Right lobe of liver (tissue), 6 donors: ENCODE results near the gene NLGN1. TPM values are rescaled to one million over a fixed set of nuclear protein-coding genes. Genes with fewer than 3 reads are reported as not detected.

Experiments
- ATAC-seq, 4 donors: fragments of 200-7000 bp; cut with Tn5 transposase; one replicate each; pipeline ENCODE4 v1.9.1; 2020; ENCODE audit warnings: mild to moderate bottlenecking in 4 of 4, moderate library complexity in 4 of 4
- DNase-seq, 3 donors: peaks; one replicate each; pipeline ENCODE4 v3.0.0-alpha.2; 2020
- H3K27ac ChIP-seq, 3 donors: fragments of 200-600 bp; one replicate each; pipeline ENCODE4 v1.8.0; 2022
- H3K27me3 ChIP-seq, 2 donors: fragments of 200-600 bp; one replicate each; pipeline ENCODE4 v1.8.0; 2022
- H3K36me3 ChIP-seq, 4 donors: fragments of 200-600 bp; sonication (generic) in 1 of 4; one replicate each; pipeline versions ENCODE4 v1.5.1 to v1.8.0; 2017 to 2022; ENCODE audit warnings: control low read depth in 1 of 4
- H3K4me1 ChIP-seq, 4 donors: fragments of 200-600 bp; sonication (generic) in 1 of 4; one replicate each; pipeline versions ENCODE4 v1.5.1 to v1.8.0; 2017 to 2022; ENCODE audit warnings: control low read depth in 1 of 4
- H3K4me3 ChIP-seq, 3 donors: fragments of 200-600 bp; one replicate each; pipeline ENCODE4 v1.8.0; 2022
- H3K9me3 ChIP-seq, 4 donors: fragments of 200-600 bp; sonication (generic) in 1 of 4; one replicate each; pipeline versions ENCODE4 v1.5.1 to v1.8.0; 2017 to 2022; ENCODE audit warnings: control low read depth in 1 of 4
- CTCF ChIP-seq, 4 donors: fragments of 200-600 bp in 3 of 4; fragments of 450-650 bp in 1 of 4; IDR thresholded peaks; one replicate each; pipeline versions ENCODE4 v1.5.1 to v1.8.0; 2016 to 2022; ENCODE audit warnings: antibody characterized with exemption in 4 of 4, mild to moderate bottlenecking in 2 of 4
- POLR2A ChIP-seq: fragments of 450-650 bp; IDR thresholded peaks from one replicate; pipeline ENCODE4 v1.6.1; 2017; ENCODE audit warnings: antibody characterized with exemption, mild to moderate bottlenecking
- WGBS: methylation state at CpG from one replicate; pipeline ENCODE4 v1.1.6; 2018; ENCODE audit warnings: low coverage, low lambda C conversion rate; ENCODE audit not compliant: insufficient coverage; ENCODE audit errors: missing lambda C conversion rate; 5-methylcytosine and 5-hydroxymethylcytosine counted together
- intact Hi-C, 2 donors: fragments of 100-400 bp; cut with DNase I; formaldehyde crosslinking; loops; one replicate each; pipeline versions ENCODE4 v1.11.2 to v1.14.1; 2022
- total RNA-seq, 6 experiments: library from RNA; depleted of rRNA in 2 of 6; stranded (reverse); fragments of >200 nt in 2 of 6; fragmentation: NEBNext Ultra II Directional in 3 of 6; extraction: Animal tissue kit (Norgen Biotek cat#: 25700) in 3 of 6; gene quantifications; one replicate each; pipeline versions ENCODE4 v1.1.0 to v1.2.4, GENCODE V29; 2016 to 2023
- donor health status: DM: no; HTN: yes; CAD: no.
- donor health status: DM: no; HTN: no; CAD: no.
- donor health status: DM: no; HTN: no; CAD: no.
- donor health status: DM: no; HTN: yes; CAD: no.
- donor health status: DM: no; HTN: yes; CAD: no.

The NLGN1 gene
- total RNA-seq, 6 experiments from 2014 or later: 0.02 to 0.12 TPM; not detected in 4

GRCh38 chr3:174215456-174215855, 817.9 kb downstream of the NLGN1 start:
- no peaks in the 10 kb centered on the region for H3K27me3 ChIP-seq
- TF ChIP-seq POLR2A (no peak), CTCF (IDR thresholded peaks at IDR 0.05) (no peak)
- H3K9me3 ChIP-seq: no peaks in the 10 kb centered on the region
- H3K27ac ChIP-seq: no peak overlapping the region
- no peaks in the 10 kb centered on the region for H3K36me3 ChIP-seq
- 59% methylated on average over 5 of the region's 5 CpGs for WGBS
- ATAC-seq (no peak), DNase-seq (no peak)
- no peaks in the 10 kb centered on the region for H3K4me1 ChIP-seq
- intact Hi-C loops: no loop called here
- no peak overlapping the region for H3K4me3 ChIP-seq

- Histone ChIP-seq H3K36me3 (no peaks in the 10 kb centered on the region), H3K9me3 (no peaks in the 10 kb centered on the region), H3K27me3 (no peaks in the 10 kb centered on the region), H3K27ac (no peak overlapping the region), H3K4me3 (no peak overlapping the region), H3K4me1 (no peaks in the 10 kb centered on the region)
- intact Hi-C loops: no loop called here
- TF ChIP-seq CTCF (IDR thresholded peaks at IDR 0.05) (no peak), POLR2A (no peak)
- no peak for ATAC-seq
- WGBS: 62% methylated on average over 2 of the region's 2 CpGs
- DNase-seq: no peak
Measured at GRCh38 chr3:174216019-174216418, 818.5 kb downstream of the NLGN1 start.

GRCh38 chr3:174216946-174217718, 819.6 kb downstream of the NLGN1 start:
- DNase-seq (no peak), ATAC-seq (no peak)
- Histone ChIP-seq H3K9me3 (no peaks in the 10 kb centered on the region), H3K36me3 (no peaks in the 10 kb centered on the region), H3K4me3 (no peak overlapping the region), H3K4me1 (no peaks in the 10 kb centered on the region), H3K27me3 (no peaks in the 10 kb centered on the region), H3K27ac (no peak overlapping the region)
- TF ChIP-seq POLR2A: no peak
- no peak for TF ChIP-seq CTCF (IDR thresholded peaks at IDR 0.05)
- intact Hi-C loops: no loop called here
- WGBS: 50% methylated on average over 3 of the region's 3 CpGs

- intact Hi-C loops: no loop called here
- H3K9me3 ChIP-seq: no peaks in the 10 kb centered on the region
- ATAC-seq: no peak
- WGBS: 100% methylated on average over 1 of the region's 1 CpG
- H3K4me3 ChIP-seq: no peak overlapping the region
- no peaks in the 10 kb centered on the region for H3K4me1 ChIP-seq
- no peak overlapping the region for H3K27ac ChIP-seq
- no peaks in the 10 kb centered on the region for H3K27me3 ChIP-seq
- TF ChIP-seq POLR2A (no peak), CTCF (IDR thresholded peaks at IDR 0.05) (no peak)
- no peaks in the 10 kb centered on the region for H3K36me3 ChIP-seq
- no peak for DNase-seq
Measured at GRCh38 chr3:174218016-174218415, 820.5 kb downstream of the NLGN1 start.
